SK-N-SH treated with all-trans-retinoic acid at 6 μM for 48 hours (cell line): ENCODE data around the gene HOXC13.

ENCODE experiments used
- ATAC-seq: fragments of 200-7000 bp; cut with Tn5 transposase; 3 replicates; pipeline ENCODE4 v1.9.1; 2020; ENCODE audit warnings: mild to moderate bottlenecking, moderate library complexity
- BACH2 ChIP-seq: fragments of 250-450 bp; sonication (Bioruptor Pico); IDR thresholded peaks from 2 replicates; pipeline ENCODE4 v1.9.0; 2021; ENCODE audit warnings: mild to moderate bottlenecking, borderline replicate concordance
- CSDC2 ChIP-seq: fragments of 250-450 bp; sonication (Bioruptor Pico); IDR thresholded peaks from 2 replicates; pipeline ENCODE4 v1.5.0; 2020; ENCODE audit warnings: mild to moderate bottlenecking, moderate library complexity
- ESRRG ChIP-seq: fragments of 250-450 bp; sonication (Bioruptor Pico); IDR thresholded peaks from 2 replicates; pipeline ENCODE4 v1.6.1; 2021; ENCODE audit warnings: mild to moderate bottlenecking
- GLIS3 ChIP-seq: fragments of 250-450 bp; sonication (Bioruptor Pico); IDR thresholded peaks from 2 replicates; pipeline ENCODE4 v1.5.0; 2020; ENCODE audit warnings: mild to moderate bottlenecking, moderate library complexity
- ISL1 ChIP-seq: fragments of 250-450 bp; sonication (Bioruptor Pico); IDR thresholded peaks from 2 replicates; pipeline ENCODE4 v2.1.2; 2022; ENCODE audit warnings: mild to moderate bottlenecking, moderate library complexity
- OSR1 ChIP-seq: fragments of 250-450 bp; sonication (Bioruptor Pico); IDR thresholded peaks from 2 replicates; pipeline ENCODE4 v1.8.0; 2022; ENCODE audit warnings: moderate library complexity, mild to moderate bottlenecking, inconsistent platforms
- PPARA ChIP-seq: fragments of 250-450 bp; sonication (Bioruptor Pico); IDR thresholded peaks from 2 replicates; pipeline ENCODE4 v1.5.0; 2020; ENCODE audit warnings: mild to moderate bottlenecking, borderline replicate concordance
- SNAI2 ChIP-seq: fragments of 250-450 bp; sonication (Bioruptor Pico); IDR thresholded peaks from 2 replicates; pipeline ENCODE4 v1.5.0; 2020; ENCODE audit warnings: mild to moderate bottlenecking, moderate library complexity
- TOX ChIP-seq: fragments of 250-450 bp; sonication (Bioruptor Pico); IDR thresholded peaks from 2 replicates; pipeline ENCODE4 v1.8.0; 2021; ENCODE audit warnings: mild to moderate bottlenecking, moderate library complexity, borderline replicate concordance
- ZFP30 ChIP-seq: fragments of 450-650 bp; formaldehyde crosslinking; IDR thresholded peaks from 2 replicates; pipeline ENCODE4 v1.5.0; 2022; ENCODE audit warnings: mild to moderate bottlenecking, moderate library complexity
- ZNF565 ChIP-seq: fragments of 450-650 bp; formaldehyde crosslinking; conservative IDR thresholded peaks from 2 replicates; pipeline ENCODE4 v1.5.0; 2020; ENCODE audit warnings: low read depth, mild to moderate bottlenecking, moderate library complexity
- ZNF70 ChIP-seq: fragments of 450-650 bp; formaldehyde crosslinking; IDR thresholded peaks from 2 replicates; pipeline ENCODE4 v1.5.0; 2020; ENCODE audit warnings: mild to moderate bottlenecking, moderate library complexity
- ZNF8 ChIP-seq: fragments of 450-650 bp; formaldehyde crosslinking; IDR thresholded peaks from 2 replicates; pipeline ENCODE4 v1.5.0; 2020; ENCODE audit warnings: mild to moderate bottlenecking, moderate library complexity
- TF ChIP-seq, protein P1 (sequence below): fragments of 250-450 bp; sonication (Bioruptor Pico); IDR thresholded peaks from 2 replicates; pipeline ENCODE4 v1.8.0; 2021; ENCODE audit warnings: low read depth, mild to moderate bottlenecking, moderate library complexity, borderline replicate concordance
- TF ChIP-seq, protein P2 (sequence below): fragments of 250-450 bp; sonication (Bioruptor Pico); IDR thresholded peaks from 2 replicates; pipeline ENCODE4 v1.5.0; 2020; ENCODE audit warnings: mild to moderate bottlenecking, moderate library complexity
- TF ChIP-seq, protein P3 (sequence below): fragments of 250-450 bp; sonication (Bioruptor Pico); IDR thresholded peaks from 2 replicates; pipeline ENCODE4 v1.5.1; 2021; ENCODE audit warnings: mild to moderate bottlenecking, moderate library complexity
- TF ChIP-seq, protein P4 (sequence below): fragments of 250-450 bp; sonication (Bioruptor Pico); IDR thresholded peaks from 2 replicates; pipeline ENCODE4 v1.5.1; 2020; ENCODE audit warnings: low read depth, mild to moderate bottlenecking, moderate library complexity

The HOXC13 gene

GRCh38 chr12:53916788-53917655 is 21.6 kb upstream of the HOXC13 start:
- no peak for TF ChIP-seq BACH2 (CRISPR knock-in tag)
- TF ChIP-seq OSR1 (CRISPR knock-in tag): no peak
- TF ChIP-seq, protein P1, sequence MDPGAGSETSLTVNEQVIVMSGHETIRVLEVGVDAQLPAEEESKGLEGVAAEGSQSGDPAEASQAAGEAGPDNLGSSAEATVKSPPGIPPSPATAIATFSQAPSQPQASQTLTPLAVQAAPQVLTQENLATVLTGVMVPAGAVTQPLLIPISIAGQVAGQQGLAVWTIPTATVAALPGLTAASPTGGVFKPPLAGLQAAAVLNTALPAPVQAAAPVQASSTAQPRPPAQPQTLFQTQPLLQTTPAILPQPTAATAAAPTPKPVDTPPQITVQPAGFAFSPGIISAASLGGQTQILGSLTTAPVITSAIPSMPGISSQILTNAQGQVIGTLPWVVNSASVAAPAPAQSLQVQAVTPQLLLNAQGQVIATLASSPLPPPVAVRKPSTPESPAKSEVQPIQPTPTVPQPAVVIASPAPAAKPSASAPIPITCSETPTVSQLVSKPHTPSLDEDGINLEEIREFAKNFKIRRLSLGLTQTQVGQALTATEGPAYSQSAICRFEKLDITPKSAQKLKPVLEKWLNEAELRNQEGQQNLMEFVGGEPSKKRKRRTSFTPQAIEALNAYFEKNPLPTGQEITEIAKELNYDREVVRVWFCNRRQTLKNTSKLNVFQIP (CRISPR knock-in tag): no peak
- TF ChIP-seq PPARA: no peak
- TF ChIP-seq GLIS3 (CRISPR knock-in tag): no peak
- TF ChIP-seq ESRRG (CRISPR knock-in tag): no peak
- TF ChIP-seq, protein P2, sequence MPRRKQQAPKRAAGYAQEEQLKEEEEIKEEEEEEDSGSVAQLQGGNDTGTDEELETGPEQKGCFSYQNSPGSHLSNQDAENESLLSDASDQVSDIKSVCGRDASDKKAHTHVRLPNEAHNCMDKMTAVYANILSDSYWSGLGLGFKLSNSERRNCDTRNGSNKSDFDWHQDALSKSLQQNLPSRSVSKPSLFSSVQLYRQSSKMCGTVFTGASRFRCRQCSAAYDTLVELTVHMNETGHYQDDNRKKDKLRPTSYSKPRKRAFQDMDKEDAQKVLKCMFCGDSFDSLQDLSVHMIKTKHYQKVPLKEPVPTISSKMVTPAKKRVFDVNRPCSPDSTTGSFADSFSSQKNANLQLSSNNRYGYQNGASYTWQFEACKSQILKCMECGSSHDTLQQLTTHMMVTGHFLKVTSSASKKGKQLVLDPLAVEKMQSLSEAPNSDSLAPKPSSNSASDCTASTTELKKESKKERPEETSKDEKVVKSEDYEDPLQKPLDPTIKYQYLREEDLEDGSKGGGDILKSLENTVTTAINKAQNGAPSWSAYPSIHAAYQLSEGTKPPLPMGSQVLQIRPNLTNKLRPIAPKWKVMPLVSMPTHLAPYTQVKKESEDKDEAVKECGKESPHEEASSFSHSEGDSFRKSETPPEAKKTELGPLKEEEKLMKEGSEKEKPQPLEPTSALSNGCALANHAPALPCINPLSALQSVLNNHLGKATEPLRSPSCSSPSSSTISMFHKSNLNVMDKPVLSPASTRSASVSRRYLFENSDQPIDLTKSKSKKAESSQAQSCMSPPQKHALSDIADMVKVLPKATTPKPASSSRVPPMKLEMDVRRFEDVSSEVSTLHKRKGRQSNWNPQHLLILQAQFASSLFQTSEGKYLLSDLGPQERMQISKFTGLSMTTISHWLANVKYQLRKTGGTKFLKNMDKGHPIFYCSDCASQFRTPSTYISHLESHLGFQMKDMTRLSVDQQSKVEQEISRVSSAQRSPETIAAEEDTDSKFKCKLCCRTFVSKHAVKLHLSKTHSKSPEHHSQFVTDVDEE: no peak
- no peak for ATAC-seq

- no peak for ATAC-seq
- TF ChIP-seq CSDC2 (CRISPR knock-in tag) (no peak), ZNF8 (CRISPR knock-in tag) (no peak), ISL1 (CRISPR knock-in tag) (no peak), SNAI2 (CRISPR knock-in tag) (no peak), TOX (CRISPR knock-in tag) (no peak), BACH2 (CRISPR knock-in tag) (no peak), ZNF565 (CRISPR knock-in tag) (no peak), PPARA (no peak), ZNF70 (no peak), ZFP30 (CRISPR knock-in tag) (no peak)
- TF ChIP-seq, protein P3, sequence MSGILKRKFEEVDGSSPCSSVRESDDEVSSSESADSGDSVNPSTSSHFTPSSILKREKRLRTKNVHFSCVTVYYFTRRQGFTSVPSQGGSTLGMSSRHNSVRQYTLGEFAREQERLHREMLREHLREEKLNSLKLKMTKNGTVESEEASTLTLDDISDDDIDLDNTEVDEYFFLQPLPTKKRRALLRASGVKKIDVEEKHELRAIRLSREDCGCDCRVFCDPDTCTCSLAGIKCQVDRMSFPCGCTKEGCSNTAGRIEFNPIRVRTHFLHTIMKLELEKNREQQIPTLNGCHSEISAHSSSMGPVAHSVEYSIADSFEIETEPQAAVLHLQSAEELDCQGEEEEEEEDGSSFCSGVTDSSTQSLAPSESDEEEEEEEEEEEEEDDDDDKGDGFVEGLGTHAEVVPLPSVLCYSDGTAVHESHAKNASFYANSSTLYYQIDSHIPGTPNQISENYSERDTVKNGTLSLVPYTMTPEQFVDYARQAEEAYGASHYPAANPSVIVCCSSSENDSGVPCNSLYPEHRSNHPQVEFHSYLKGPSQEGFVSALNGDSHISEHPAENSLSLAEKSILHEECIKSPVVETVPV (CRISPR knock-in tag): no peak
- TF ChIP-seq, protein P4, sequence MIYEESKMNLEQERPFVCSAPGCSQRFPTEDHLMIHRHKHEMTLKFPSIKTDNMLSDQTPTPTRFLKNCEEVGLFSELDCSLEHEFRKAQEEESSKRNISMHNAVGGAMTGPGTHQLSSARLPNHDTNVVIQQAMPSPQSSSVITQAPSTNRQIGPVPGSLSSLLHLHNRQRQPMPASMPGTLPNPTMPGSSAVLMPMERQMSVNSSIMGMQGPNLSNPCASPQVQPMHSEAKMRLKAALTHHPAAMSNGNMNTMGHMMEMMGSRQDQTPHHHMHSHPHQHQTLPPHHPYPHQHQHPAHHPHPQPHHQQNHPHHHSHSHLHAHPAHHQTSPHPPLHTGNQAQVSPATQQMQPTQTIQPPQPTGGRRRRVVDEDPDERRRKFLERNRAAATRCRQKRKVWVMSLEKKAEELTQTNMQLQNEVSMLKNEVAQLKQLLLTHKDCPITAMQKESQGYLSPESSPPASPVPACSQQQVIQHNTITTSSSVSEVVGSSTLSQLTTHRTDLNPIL (CRISPR knock-in tag): no peak
- TF ChIP-seq, protein P1 (CRISPR knock-in tag): no peak
- TF ChIP-seq, protein P2: no peak
Measured at GRCh38 chr12:53924521-53925405, 13.9 kb upstream of the HOXC13 start.
